ENCODE results near the gene CBLC.

The CBLC gene

GRCh38 chr19:44731622-44732021, 46.1 kb upstream of the CBLC start:
- TF ChIP-seq FOXP2 (optimal IDR thresholded peaks at IDR 0.05; ENCODE audit: borderline replicate concordance, extremely low read depth, extremely low read length, insufficient read depth) (no peak), POLR2AphosphoS5 (IDR thresholded peaks at IDR 0.05; ENCODE audit: low read depth, low read length) (no peak), SIN3A (IDR thresholded peaks at IDR 0.05; ENCODE audit: borderline replicate concordance, insufficient read depth, low read length) (no peak), TAF1 (IDR thresholded peaks at IDR 0.05; ENCODE audit: borderline replicate concordance, insufficient read depth, low read length) (no peak)
- TF ChIP-seq, protein P1, sequence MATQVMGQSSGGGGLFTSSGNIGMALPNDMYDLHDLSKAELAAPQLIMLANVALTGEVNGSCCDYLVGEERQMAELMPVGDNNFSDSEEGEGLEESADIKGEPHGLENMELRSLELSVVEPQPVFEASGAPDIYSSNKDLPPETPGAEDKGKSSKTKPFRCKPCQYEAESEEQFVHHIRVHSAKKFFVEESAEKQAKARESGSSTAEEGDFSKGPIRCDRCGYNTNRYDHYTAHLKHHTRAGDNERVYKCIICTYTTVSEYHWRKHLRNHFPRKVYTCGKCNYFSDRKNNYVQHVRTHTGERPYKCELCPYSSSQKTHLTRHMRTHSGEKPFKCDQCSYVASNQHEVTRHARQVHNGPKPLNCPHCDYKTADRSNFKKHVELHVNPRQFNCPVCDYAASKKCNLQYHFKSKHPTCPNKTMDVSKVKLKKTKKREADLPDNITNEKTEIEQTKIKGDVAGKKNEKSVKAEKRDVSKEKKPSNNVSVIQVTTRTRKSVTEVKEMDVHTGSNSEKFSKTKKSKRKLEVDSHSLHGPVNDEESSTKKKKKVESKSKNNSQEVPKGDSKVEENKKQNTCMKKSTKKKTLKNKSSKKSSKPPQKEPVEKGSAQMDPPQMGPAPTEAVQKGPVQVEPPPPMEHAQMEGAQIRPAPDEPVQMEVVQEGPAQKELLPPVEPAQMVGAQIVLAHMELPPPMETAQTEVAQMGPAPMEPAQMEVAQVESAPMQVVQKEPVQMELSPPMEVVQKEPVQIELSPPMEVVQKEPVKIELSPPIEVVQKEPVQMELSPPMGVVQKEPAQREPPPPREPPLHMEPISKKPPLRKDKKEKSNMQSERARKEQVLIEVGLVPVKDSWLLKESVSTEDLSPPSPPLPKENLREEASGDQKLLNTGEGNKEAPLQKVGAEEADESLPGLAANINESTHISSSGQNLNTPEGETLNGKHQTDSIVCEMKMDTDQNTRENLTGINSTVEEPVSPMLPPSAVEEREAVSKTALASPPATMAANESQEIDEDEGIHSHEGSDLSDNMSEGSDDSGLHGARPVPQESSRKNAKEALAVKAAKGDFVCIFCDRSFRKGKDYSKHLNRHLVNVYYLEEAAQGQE (IDR thresholded peaks at IDR 0.05; ENCODE audit: insufficient read depth in 1 of 2, low read depth in 2 of 2, low read length in 2 of 2): no peak

DNA sequence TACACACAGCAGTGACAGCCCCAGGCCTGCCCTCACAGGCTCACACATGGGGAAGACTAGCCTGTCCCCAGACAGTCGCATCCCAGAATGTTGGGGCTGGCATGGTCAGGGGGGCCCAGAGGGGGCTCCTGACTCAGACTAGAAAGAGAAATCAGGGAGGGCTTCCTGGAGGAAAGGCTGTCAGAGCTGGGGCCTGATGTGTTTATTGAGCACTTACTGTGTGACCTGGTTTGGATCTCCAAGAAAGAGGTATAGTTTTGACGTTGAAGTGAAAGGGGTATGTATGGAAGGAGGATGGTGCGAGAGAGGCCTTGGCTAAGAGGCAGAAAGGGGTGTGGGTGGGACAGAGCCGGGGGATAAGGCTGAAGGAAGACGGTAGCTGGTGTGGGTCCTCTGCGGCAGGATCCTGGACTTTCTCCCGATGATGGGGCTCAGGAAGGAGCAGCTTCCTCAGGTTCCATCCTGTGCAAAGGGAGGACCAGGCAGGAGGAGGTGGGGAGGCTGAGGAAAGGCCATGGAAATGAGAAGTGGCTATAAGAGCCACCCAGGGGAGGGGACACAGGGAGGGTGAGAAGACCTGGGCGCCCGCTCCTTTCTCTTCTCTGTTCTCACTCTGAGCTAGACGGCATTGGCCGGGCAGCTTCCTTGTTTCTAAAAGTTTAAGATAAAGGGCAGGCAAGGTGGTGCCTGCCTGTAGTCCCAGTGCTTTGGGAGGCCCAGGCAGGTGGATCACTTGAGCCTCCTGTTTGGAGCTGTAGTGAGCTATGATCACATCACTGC, 45.3 kb upstream of the CBLC start:
- TF ChIP-seq FOXP2 (optimal IDR thresholded peaks at IDR 0.05; ENCODE audit: borderline replicate concordance, extremely low read depth, extremely low read length, insufficient read depth) (no peak), TAF1 (IDR thresholded peaks at IDR 0.05; ENCODE audit: borderline replicate concordance, insufficient read depth, low read length) (no peak), POLR2AphosphoS5 (IDR thresholded peaks at IDR 0.05; ENCODE audit: low read depth, low read length) (no peak), SIN3A (IDR thresholded peaks at IDR 0.05; ENCODE audit: borderline replicate concordance, insufficient read depth, low read length) (no peak)
- TF ChIP-seq, protein P1 (IDR thresholded peaks at IDR 0.05; ENCODE audit: insufficient read depth in 1 of 2, low read depth in 2 of 2, low read length in 2 of 2): no peak

- TF ChIP-seq, protein P1 (IDR thresholded peaks at IDR 0.05; ENCODE audit: insufficient read depth in 1 of 2, low read depth in 2 of 2, low read length in 2 of 2): no peak
- TF ChIP-seq FOXP2 (optimal IDR thresholded peaks at IDR 0.05; ENCODE audit: borderline replicate concordance, extremely low read depth, extremely low read length, insufficient read depth): no peak
- TF ChIP-seq TAF1 (IDR thresholded peaks at IDR 0.05; ENCODE audit: borderline replicate concordance, insufficient read depth, low read length): no peak
- no peak for TF ChIP-seq POLR2AphosphoS5 (IDR thresholded peaks at IDR 0.05; ENCODE audit: low read depth, low read length)
- TF ChIP-seq SIN3A (IDR thresholded peaks at IDR 0.05; ENCODE audit: borderline replicate concordance, insufficient read depth, low read length): no peak
Measured at GRCh38 chr19:44734357-44734756, 43.3 kb upstream of the CBLC start.

GRCh38 chr19:44735011-44735410, 42.7 kb upstream of the CBLC start:
- TF ChIP-seq POLR2AphosphoS5 (IDR thresholded peaks at IDR 0.05; ENCODE audit: low read depth, low read length): no peak
- no peak for TF ChIP-seq TAF1 (IDR thresholded peaks at IDR 0.05; ENCODE audit: borderline replicate concordance, insufficient read depth, low read length)
- no peak for TF ChIP-seq SIN3A (IDR thresholded peaks at IDR 0.05; ENCODE audit: borderline replicate concordance, insufficient read depth, low read length)
- TF ChIP-seq FOXP2 (optimal IDR thresholded peaks at IDR 0.05; ENCODE audit: borderline replicate concordance, extremely low read depth, extremely low read length, insufficient read depth): no peak
- TF ChIP-seq, protein P1 (IDR thresholded peaks at IDR 0.05; ENCODE audit: insufficient read depth in 1 of 2, low read depth in 2 of 2, low read length in 2 of 2): no peak
